ENCODE results near the gene AARS2. TPM values are rescaled to one million over a fixed set of nuclear protein-coding genes. Genes with fewer than 3 reads are reported as not detected.
A peak's percentile ranks its signal among the peaks of the same experiment; 100 is the strongest.

The AARS2 gene
- total and polyA plus RNA-seq, 9 of the 15 experiments (the other 6 are each of a cell fraction or from before 2014, with no cell fraction given): 0.97 to 34.0 (median 18.3) TPM

GRCh38 chr6:44297063-44298038 lies 15.8 kb downstream of the AARS2 start (continued):
- TF ChIP-seq CHD7 (IDR thresholded peaks at IDR 0.05; ENCODE audit: low read depth, low read length) (no peak), ZNF217 (CRISPR knock-in tag; IDR thresholded peaks at IDR 0.05) (no peak), ZNF551 (CRISPR knock-in tag; IDR thresholded peaks at IDR 0.05) (no peak), MNT (conservative IDR thresholded peaks at IDR 0.05) (peak in 1 of 2 experiments; percentile 58; a peak in 1 of 4 replicates), MBD2 (IDR thresholded peaks at IDR 0.05; ENCODE audit: borderline replicate concordance, low read depth) (no peak; the same call in 1 of the 2 replicates), SMARCE1 (IDR thresholded peaks at IDR 0.05) (no peak), NCOA6 (IDR thresholded peaks at IDR 0.05) (no peak), KAT2B (IDR thresholded peaks at IDR 0.05; ENCODE audit: low read depth, low read length) (no peak), NFE2 (IDR thresholded peaks at IDR 0.05; ENCODE audit: low read depth) (no peak), FOXM1 (IDR thresholded peaks at IDR 0.05; ENCODE audit: low read depth) (no peak), FOXM1 (CRISPR knock-in tag; IDR thresholded peaks at IDR 0.05; ENCODE audit: low read depth) (peak; percentile 27; the same call in 1 of the 2 replicates), PHF21A (IDR thresholded peaks at IDR 0.05; ENCODE audit: borderline replicate concordance, low read depth) (no peak), TBP (optimal IDR thresholded peaks at IDR 0.05; ENCODE audit: low read depth, low read length) (no peak)
